HepG2 (cell line): ENCODE measurements around the gene STK11. TPM values are rescaled to one million over a fixed set of nuclear protein-coding genes. Genes with fewer than 3 reads are reported as not detected.

ENCODE experiments used
- ATF4 ChIP-seq, 2 experiments: fragments of 450-650 bp in 1 of 2; sonication (generic) in 1 of 2; formaldehyde crosslinking; IDR thresholded peaks; 2 replicates each; pipeline versions ENCODE4 v1.5.0 to v1.8.0; 2020 to 2022; ENCODE audit warnings: mild to moderate bottlenecking in 1 of 2, missing genetic modification reagents in 1 of 2
- CCAR2 ChIP-seq: fragments of 200-400 bp; formaldehyde crosslinking; optimal IDR thresholded peaks from 2 replicates; pipeline ENCODE3; 2018; ENCODE audit warnings: low read depth, mild to moderate bottlenecking, low read length, moderate library complexity
- CSRNP2 ChIP-seq: sonication (generic); formaldehyde crosslinking; conservative IDR thresholded peaks from 2 replicates; pipeline ENCODE4 v1.8.0; 2022; ENCODE audit warnings: low read depth, missing genetic modification reagents
- FOXO4 ChIP-seq: sonication (generic); formaldehyde crosslinking; conservative IDR thresholded peaks from 2 replicates; pipeline ENCODE4 v1.8.1; 2023; ENCODE audit warnings: missing genetic modification reagents
- GZF1 ChIP-seq: sonication (generic); formaldehyde crosslinking; IDR thresholded peaks from 2 replicates; pipeline ENCODE4 v1.5.1; 2020; ENCODE audit warnings: mild to moderate bottlenecking, missing genetic modification reagents
- HNRNPH1 ChIP-seq: fragments of 200-400 bp; formaldehyde crosslinking; optimal IDR thresholded peaks from 2 replicates; pipeline ENCODE3; 2017; ENCODE audit warnings: mild to moderate bottlenecking, low read depth, low read length
- IRF1 ChIP-seq: sonication (generic); formaldehyde crosslinking; IDR thresholded peaks from 2 replicates; pipeline ENCODE4 v1.4.0; 2020; ENCODE audit warnings: low read depth, mild to moderate bottlenecking, missing genetic modification reagents
- LBX2 ChIP-seq: sonication (generic); formaldehyde crosslinking; IDR thresholded peaks from 2 replicates; pipeline ENCODE4 v1.5.0; 2020; ENCODE audit warnings: missing genetic modification reagents, mild to moderate bottlenecking, borderline replicate concordance
- NCOA1 ChIP-seq: sonication (generic); formaldehyde crosslinking; IDR thresholded peaks from 2 replicates; pipeline ENCODE4 v1.9.0; 2021; ENCODE audit warnings: missing genetic modification reagents
- NFKB2 ChIP-seq: sonication (generic); formaldehyde crosslinking; IDR thresholded peaks from 2 replicates; pipeline ENCODE4 v1.4.0; 2020; ENCODE audit warnings: missing genetic modification reagents, borderline replicate concordance
- NFRKB ChIP-seq: fragments of 450-650 bp; IDR thresholded peaks from 2 replicates; pipeline ENCODE4 v1.6.1; 2017
- RBM22 ChIP-seq: fragments of 200-400 bp; formaldehyde crosslinking; optimal IDR thresholded peaks from 2 replicates; pipeline ENCODE3; 2017; ENCODE audit warnings: mild to moderate bottlenecking, low read length, moderate library complexity
- SMC3 ChIP-seq: IDR thresholded peaks from 2 replicates; pipeline ENCODE4 v1.6.1; 2011; ENCODE audit warnings: low read length, improper control_type of control experiment
- TFDP1 ChIP-seq: IDR thresholded peaks from 2 replicates; pipeline ENCODE4 v1.6.1; 2016; ENCODE audit warnings: missing compliant biosample characterization, missing genetic modification reagents, borderline replicate concordance
- TRAFD1 ChIP-seq: sonication (generic); formaldehyde crosslinking; IDR thresholded peaks from 2 replicates; pipeline ENCODE4 v1.5.1; 2020; ENCODE audit warnings: missing genetic modification reagents, mild to moderate bottlenecking, borderline replicate concordance
- YEATS2 ChIP-seq: sonication (generic); formaldehyde crosslinking; IDR thresholded peaks from 2 replicates; pipeline ENCODE4 v1.4.0; 2020; ENCODE audit warnings: missing genetic modification reagents, borderline replicate concordance
- ZBTB43 ChIP-seq: sonication (generic); formaldehyde crosslinking; conservative IDR thresholded peaks from 2 replicates; pipeline ENCODE4 v1.4.0; 2020; ENCODE audit warnings: missing genetic modification reagents
- ZNF547 ChIP-seq: sonication (generic); formaldehyde crosslinking; IDR thresholded peaks from 2 replicates; pipeline ENCODE4 v1.5.1; 2020; ENCODE audit warnings: mild to moderate bottlenecking, missing genetic modification reagents
- ZSCAN29 ChIP-seq: sonication (generic); formaldehyde crosslinking; conservative IDR thresholded peaks from 2 replicates; pipeline ENCODE4 v1.4.0; 2020; ENCODE audit warnings: mild to moderate bottlenecking, missing genetic modification reagents
- polyA plus RNA-seq, 8 experiments: library from polyadenylated mRNA; depleted of rRNA in 3 of 8; stranded (reverse) in 7 of 8; unstranded in 1 of 8; fragments of >200 nt; fragmentation: Illumina TruSeq in 4 of 8; extraction: Trizol in 4 of 8; gene quantifications; 2 replicates each; pipeline versions ENCODE4 v1.2.1 to v1.2.3, GENCODE V29; 2011 to 2016; ENCODE audit warnings: low read depth in 4 of 8, missing spikeins in 1 of 8, mixed read lengths in 1 of 8; ENCODE audit not compliant: insufficient read depth in 1 of 8
- total RNA-seq, 5 experiments: library from RNA; depleted of rRNA; stranded (reverse); fragments of >200 nt; fragmentation: Illumina TruSeq; extraction: Trizol; gene quantifications; 2 replicates each; pipeline ENCODE4 v1.2.3, GENCODE V29; 2016; ENCODE audit warnings: low read depth in 1 of 5

The STK11 gene
- total and polyA plus RNA-seq, 2 of the 13 experiments (the other 11 are each of a cell fraction or from before 2014, with no cell fraction given) = 27.5 to 43.6 TPM

- TF ChIP-seq TFDP1 = peak; percentile 59; the same call in 1 of the 2 replicates
- TF ChIP-seq RBM22 = no peak
- peak; percentile 34; the same call in 1 of the 2 replicates for TF ChIP-seq YEATS2
- TF ChIP-seq CCAR2 = no peak
- 0 out of 2 replicates have a peak, but pooled peaks have one; percentile 42 for TF ChIP-seq GZF1
- no peak; the same call in 1 of the 2 replicates for TF ChIP-seq LBX2 (CRISPR knock-in tag)
- 0 out of 2 replicates have a peak, but pooled peaks have one; percentile 50 for TF ChIP-seq IRF1
- no peak for TF ChIP-seq CSRNP2
- TF ChIP-seq FOXO4 (CRISPR knock-in tag) = no peak
- no peak for TF ChIP-seq TRAFD1
- no peak for TF ChIP-seq HNRNPH1
- TF ChIP-seq ZSCAN29 (CRISPR knock-in tag) = peak; percentile 92
- TF ChIP-seq NFRKB = no peak
- TF ChIP-seq SMC3 = no peak
- peak; percentile 94; the same call in 1 of the 2 replicates for TF ChIP-seq NCOA1 (CRISPR knock-in tag)
- no peak for TF ChIP-seq NFKB2 (CRISPR knock-in tag)
- TF ChIP-seq ZNF547 (CRISPR knock-in tag) = no peak
- TF ChIP-seq ZBTB43 = no peak
- TF ChIP-seq ATF4 (CRISPR knock-in tag; IDR thresholded peaks at IDR 0.05) = no peak
These were observed 39.3 kb downstream of the STK11 start (continued) for GRCh38 chr19:1244693-1245451.
